HG03575 (cell line): ENCODE data around the gene PLIN5.

Experiments
- ATAC-seq: cut with Tn5 transposase; IDR thresholded peaks from one replicate; pipeline ENCODE4 v1.9.1; 2021; ENCODE audit not compliant: unreplicated experiment, insufficient number of reproducible peaks, low FRiP score; ENCODE audit errors: extremely low read depth

The PLIN5 gene

GRCh38 chr19:4534836-4535658 lies at the start of gene PLIN5:
TSS of gene PLIN5 (minus strand) at chr19:4535224. CDS start at chr19:4534074, 1,150 bp downstream.
- ATAC-seq, result no peak

- no peak for ATAC-seq
Measured at GRCh38 chr19:4583961-4584669, 49.1 kb upstream of the PLIN5 start.

GRCh38 chr19:4582980-4583842 lies 48.2 kb upstream of the PLIN5 start:
- no peak for ATAC-seq

- no peak for ATAC-seq
Measured at GRCh38 chr19:4581666-4582553, 46.9 kb upstream of the PLIN5 start.

GRCh38 chr19:4580961-4581665 lies 46.1 kb upstream of the PLIN5 start:
- ATAC-seq, result no peak

- no peak for ATAC-seq
Measured at GRCh38 chr19:4580021-4580901, 45.2 kb upstream of the PLIN5 start.

GRCh38 chr19:4579389-4579788 lies 44.4 kb upstream of the PLIN5 start:
- ATAC-seq, result no peak

GRCh38 chr19:4578552-4579248 lies 43.7 kb upstream of the PLIN5 start:
- ATAC-seq, result no peak

- ATAC-seq, result no peak
Measured at GRCh38 chr19:4577020-4577782, 42.2 kb upstream of the PLIN5 start.

- no peak for ATAC-seq
Measured at GRCh38 chr19:4576016-4576933, 41.3 kb upstream of the PLIN5 start.

GRCh38 chr19:4575267-4576015 lies 40.4 kb upstream of the PLIN5 start:
- ATAC-seq, result no peak

GRCh38 chr19:4573682-4574081 lies 38.7 kb upstream of the PLIN5 start:
- no peak for ATAC-seq

- no peak for ATAC-seq
Measured at GRCh38 chr19:4571305-4571917, 36.4 kb upstream of the PLIN5 start.

- ATAC-seq, result no peak
Measured at GRCh38 chr19:4570916-4571304, 35.9 kb upstream of the PLIN5 start.
